GM21723 (cell line): Measurements from ENCODE around the gene PTPRN2.
"Not testable (repeated sequence)": the region's sequence is repeated elsewhere in the genome, so short reads cannot be mapped to it uniquely, and the experiment has no call there.

Experiments
- ATAC-seq: cut with Tn5 transposase; IDR thresholded peaks from one replicate; pipeline ENCODE4 v1.9.1; 2021; ENCODE audit warnings: mild to moderate bottlenecking, moderate library complexity; ENCODE audit not compliant: unreplicated experiment

Gene PTPRN2

GRCh38 chr7:157745721-157746709 is 841.6 kb downstream of the PTPRN2 start:
- no peak for ATAC-seq

GRCh38 chr7:157744786-157745601 is 842.6 kb downstream of the PTPRN2 start:
- no peak for ATAC-seq

GRCh38 chr7:157743781-157744525 is 843.7 kb downstream of the PTPRN2 start:
- no peak for ATAC-seq

- ATAC-seq = no peak
Measured at GRCh38 chr7:157740251-157740798, 847.3 kb downstream of the PTPRN2 start.

GRCh38 chr7:157739650-157740049 is 848.0 kb downstream of the PTPRN2 start:
- ATAC-seq = no peak

- ATAC-seq = no peak
Measured at GRCh38 chr7:157739031-157739430, 848.6 kb downstream of the PTPRN2 start.

- ATAC-seq = no peak
Measured at GRCh38 chr7:157738066-157738460, 849.6 kb downstream of the PTPRN2 start.

GRCh38 chr7:157737151-157738065 is 850.2 kb downstream of the PTPRN2 start:
- no peak for ATAC-seq

- ATAC-seq = no peak
Measured at GRCh38 chr7:157736341-157736740, 851.3 kb downstream of the PTPRN2 start.

- no peak for ATAC-seq
Measured at GRCh38 chr7:157735826-157736225, 851.8 kb downstream of the PTPRN2 start.

- no peak for ATAC-seq
Measured at GRCh38 chr7:157734676-157735640, 852.7 kb downstream of the PTPRN2 start.

GRCh38 chr7:157733760-157734395 is 853.7 kb downstream of the PTPRN2 start:
- not testable (repeated sequence) for ATAC-seq

- ATAC-seq = no peak
Measured at GRCh38 chr7:157731126-157731525, 856.5 kb downstream of the PTPRN2 start.

GRCh38 chr7:157730614-157731013 is 857.0 kb downstream of the PTPRN2 start:
- no peak for ATAC-seq

GRCh38 chr7:157729566-157729965 is 858.1 kb downstream of the PTPRN2 start:
- ATAC-seq = no peak

- ATAC-seq = no peak
Measured at GRCh38 chr7:157727964-157728615, 859.5 kb downstream of the PTPRN2 start.

- ATAC-seq = no peak
Measured at GRCh38 chr7:157726764-157727163, 860.9 kb downstream of the PTPRN2 start.
